ENCODE data around the gene DCN.

Gene DCN

GRCh38 chr12:91098941-91099340, 83.7 kb downstream of the DCN start:
- no peak for DNase-seq

- DNase-seq, result no peak
These were observed 84.2 kb downstream of the DCN start for GRCh38 chr12:91098461-91098860.

DNA sequence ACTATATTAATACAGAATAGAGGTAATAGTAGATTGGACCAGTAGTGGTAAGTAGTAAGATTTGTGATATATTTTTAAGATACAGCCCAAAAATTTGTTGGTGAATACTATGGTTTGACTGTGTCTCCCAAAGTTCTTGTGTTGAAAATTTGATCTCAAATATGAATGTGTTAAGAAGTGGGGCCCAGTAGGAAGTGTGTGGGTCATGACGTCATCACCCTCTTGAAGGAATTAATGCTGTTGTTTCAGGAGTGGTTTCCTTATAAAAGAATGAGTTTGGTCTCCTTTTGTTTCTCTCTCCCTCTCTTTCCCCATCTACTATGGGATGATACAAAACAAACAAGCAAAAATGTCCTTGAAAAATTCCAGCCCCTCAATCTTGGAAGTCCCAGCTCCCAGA, 87.7 kb downstream of the DCN start:
- no peak for DNase-seq

- no peak for DNase-seq
These were observed 88.5 kb downstream of the DCN start for GRCh38 chr12:91094032-91094662.

- no peak for DNase-seq
These were observed 89.3 kb downstream of the DCN start for GRCh38 chr12:91093341-91093740.

GRCh38 chr12:91091916-91092715, 90.5 kb downstream of the DCN start:
- no peak for DNase-seq

All from KG1 (cell line).